ENCODE results near the gene SS18L1. TPM values are rescaled to one million over a fixed set of nuclear protein-coding genes. Genes with fewer than 3 reads are reported as not detected.

SS18L1 gene
- total RNA-seq, 4 donors from 2014 or later = 12.4 to 23.1 (median 13.7) TPM

- peaks cover 0 to 8% (median 0%) of the 10 kb centered on the region in 3 donors for H3K36me3 ChIP-seq
- H3K9me3 ChIP-seq = no peaks in the 10 kb centered on the region
- TF ChIP-seq EP300 (IDR thresholded peaks at IDR 0.05) (no peak), POLR2A (IDR thresholded peaks at IDR 0.05) (no peak), CTCF (IDR thresholded peaks at IDR 0.05) (no peak)
- H3K4me3 ChIP-seq = no peak overlapping the region
- H3K27ac ChIP-seq = no peak overlapping the region
- H3K4me1 ChIP-seq = peaks cover 0 to 7% (median 0%) of the 10 kb centered on the region in 4 donors
- no peak for DNase-seq (ENCODE audit: low spot score in 2 of 2)
- peaks cover 0 to 64% of the 10 kb centered on the region in 2 donors for H3K27me3 ChIP-seq
- WGBS, 2 donors = 20 to 57% methylated on average over 5 of the region's 9 CpGs
These were observed 68.3 kb downstream of the SS18L1 start for GRCh38 chr20:62211769-62212288.

GRCh38 chr20:62212299-62212698, 68.7 kb downstream of the SS18L1 start:
- H3K27ac ChIP-seq = no peak overlapping the region
- H3K27me3 ChIP-seq = peaks cover 0 to 69% of the 10 kb centered on the region in 2 donors
- 8 to 29% methylated on average over 7 to 10 of the region's 10 CpGs for WGBS, 2 donors
- H3K4me1 ChIP-seq = peaks cover 0 to 4% (median 0%) of the 10 kb centered on the region in 4 donors
- TF ChIP-seq POLR2A (IDR thresholded peaks at IDR 0.05) (no peak), CTCF (IDR thresholded peaks at IDR 0.05) (no peak), EP300 (IDR thresholded peaks at IDR 0.05) (no peak)
- no peak for DNase-seq (ENCODE audit: low spot score in 2 of 2)
- peaks cover 0 to 6% (median 0%) of the 10 kb centered on the region in 3 donors for H3K36me3 ChIP-seq
- no peaks in the 10 kb centered on the region for H3K9me3 ChIP-seq
- no peak overlapping the region for H3K4me3 ChIP-seq

GRCh38 chr20:62214067-62214466, 70.5 kb downstream of the SS18L1 start:
- no peak for TF ChIP-seq CTCF (IDR thresholded peaks at IDR 0.05)
- no peak for TF ChIP-seq EP300 (IDR thresholded peaks at IDR 0.05)
- TF ChIP-seq POLR2A (IDR thresholded peaks at IDR 0.05) = no peak
- 49 to 56% methylated on average over 12 of the region's 12 CpGs for WGBS, 2 donors
- peaks cover 0 to 4% (median 0%) of the 10 kb centered on the region in 4 donors for H3K4me1 ChIP-seq
- H3K27ac ChIP-seq = no peak overlapping the region
- no peak for DNase-seq (ENCODE audit: low spot score in 2 of 2)
- H3K4me3 ChIP-seq = no peak overlapping the region
- no peaks in the 10 kb centered on the region for H3K36me3 ChIP-seq
- no peaks in the 10 kb centered on the region for H3K9me3 ChIP-seq
- H3K27me3 ChIP-seq = peaks cover 0 to 87% of the 10 kb centered on the region in 2 donors

- no peaks in the 10 kb centered on the region for H3K36me3 ChIP-seq
- H3K9me3 ChIP-seq = no peaks in the 10 kb centered on the region
- peaks cover 0 to 11% (median 2%) of the 10 kb centered on the region in 4 donors for H3K4me1 ChIP-seq
- peaks cover 0 to 85% of the 10 kb centered on the region in 2 donors for H3K27me3 ChIP-seq
- H3K4me3 ChIP-seq = no peak overlapping the region
- H3K27ac ChIP-seq = no peak overlapping the region
- TF ChIP-seq CTCF (IDR thresholded peaks at IDR 0.05) = no peak
- no peak for TF ChIP-seq EP300 (IDR thresholded peaks at IDR 0.05)
- no peak for TF ChIP-seq POLR2A (IDR thresholded peaks at IDR 0.05)
- 65 to 69% methylated on average over 18 to 21 of the region's 29 CpGs for WGBS, 2 donors
- DNase-seq (ENCODE audit: low spot score in 2 of 2) = no peak
These were observed 71.7 kb downstream of the SS18L1 start for GRCh38 chr20:62215020-62215990.
